Transverse colon (tissue), 4 donors: ENCODE results near the gene LRRC45. TPM values are rescaled to one million over a fixed set of nuclear protein-coding genes. Genes with fewer than 3 reads are reported as not detected.

Experiments
- DNase-seq: peaks from one replicate; pipeline ENCODE4 v3.0.0-alpha.2; 2019
- H3K27ac ChIP-seq, 4 donors: fragments of 200-600 bp; sonication (generic); 2 replicates each; pipeline ENCODE4 v1.5.1; 2016 to 2018; ENCODE audit warnings: inconsistent platforms in 4 of 4
- H3K27me3 ChIP-seq: fragments of 200-600 bp; sonication (generic); 2 replicates; pipeline ENCODE4 v1.5.1; 2017; ENCODE audit warnings: inconsistent platforms
- H3K36me3 ChIP-seq, 4 donors: fragments of 200-600 bp; sonication (generic); 2 replicates each; pipeline ENCODE4 v1.5.1; 2017 to 2019; ENCODE audit warnings: inconsistent platforms in 4 of 4
- H3K4me1 ChIP-seq, 4 donors: fragments of 200-600 bp; sonication (generic); 2 replicates each; pipeline ENCODE4 v1.5.1; 2017 to 2020; ENCODE audit warnings: inconsistent platforms in 4 of 4
- H3K4me3 ChIP-seq, 4 donors: fragments of 200-600 bp; sonication (generic); 1 replicate in 1 of 4; 2 replicates in 3 of 4; pipeline versions ENCODE4 v1.5.1 to v1.6.1; 2017 to 2019; ENCODE audit warnings: inconsistent platforms in 4 of 4
- H3K9me3 ChIP-seq, 2 donors: fragments of 200-600 bp; sonication (generic); 2 replicates each; pipeline ENCODE4 v1.5.1; 2017 to 2019; ENCODE audit warnings: inconsistent platforms in 2 of 2
- EP300 ChIP-seq: sonication (generic); formaldehyde crosslinking; IDR thresholded peaks from one replicate; pipeline ENCODE4 v1.6.1; 2017; ENCODE audit warnings: antibody characterized with exemption, low read depth
- POLR2A ChIP-seq: fragments of 450-650 bp; IDR thresholded peaks from one replicate; pipeline ENCODE4 v1.6.1; 2016; ENCODE audit warnings: antibody characterized with exemption, mild to moderate bottlenecking, moderate library complexity
- POLR2AphosphoS5 ChIP-seq, 3 donors: sonication (generic); formaldehyde crosslinking; IDR thresholded peaks; one replicate each; pipeline ENCODE4 v1.6.1; 2016; ENCODE audit warnings: antibody characterized with exemption in 3 of 3
- WGBS, 2 donors: methylation state at CpG; one replicate each; pipeline ENCODE4 v1.1.5; 2018; ENCODE audit warnings: low coverage in 1 of 2; 5-methylcytosine and 5-hydroxymethylcytosine counted together
- in situ Hi-C, 4 donors: fragments of 200-750 bp; cut with MboI; loops; one replicate each; pipeline versions ENCODE4 v1.15.0 to v1.15.1; 2017; ENCODE audit warnings: low sequenced_read_pairs in 3 of 4, low pct_ligation_motif_present in 1 of 4, low pct_unique_long_range_greater_than_20kb in 1 of 4
- intact Hi-C: fragments of 100-400 bp; cut with DNase I; formaldehyde crosslinking; loops from one replicate; pipeline ENCODE4 v1.15.1; 2023; ENCODE audit warnings: low total_unique reads
- total RNA-seq, 4 donors: library from RNA; depleted of rRNA; stranded (reverse); fragments of >200 nt; gene quantifications; one replicate each; pipeline ENCODE4 v1.1.0, GENCODE V29; 2016
- TF ChIP-seq, protein P1 (sequence below), 5 experiments: fragments of 200-600 bp in 3 of 5; fragments of 450-650 bp in 2 of 5; sonication (generic) in 3 of 5; IDR thresholded peaks; 1 replicate in 2 of 5; 2 replicates in 3 of 5; pipeline ENCODE4 v1.5.1; 2016 to 2017; ENCODE audit warnings: antibody characterized with exemption in 5 of 5, inconsistent platforms in 3 of 5, mild to moderate bottlenecking in 2 of 5, moderate library complexity in 1 of 5

LRRC45 gene
- total RNA-seq, 4 donors from 2014 or later, result 12.7 to 40.6 (median 23.5) TPM

DNA sequence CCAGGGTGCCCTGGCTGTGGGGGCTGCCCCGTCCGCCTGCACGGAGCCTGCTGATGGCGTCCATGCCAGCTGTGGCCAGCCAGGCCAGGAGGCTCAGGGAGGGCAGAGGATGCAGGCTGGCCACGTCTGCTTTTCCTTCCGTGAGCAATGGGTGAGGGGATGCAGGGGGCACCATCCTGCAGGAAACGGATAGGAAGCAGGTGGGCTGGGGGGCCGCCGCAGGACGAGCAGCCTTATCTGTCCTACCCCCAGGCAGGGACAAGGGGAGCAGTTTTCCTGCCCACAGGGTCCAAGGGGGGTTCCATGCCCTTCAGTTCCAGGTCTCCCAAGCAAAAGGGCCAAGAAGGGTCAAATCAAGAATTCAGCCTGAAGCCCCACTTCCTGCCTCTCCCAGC lies 35.7 kb downstream of the LRRC45 start:
- no peaks in the 10 kb centered on the region for H3K27me3 ChIP-seq
- no peaks in the 10 kb centered on the region for H3K9me3 ChIP-seq
- intact Hi-C loops (no loop called here), in situ Hi-C loops (no loop called here)
- no peak overlapping the region for H3K27ac ChIP-seq
- no peak for TF ChIP-seq POLR2AphosphoS5 (IDR thresholded peaks at IDR 0.05)
- TF ChIP-seq, protein P1, sequence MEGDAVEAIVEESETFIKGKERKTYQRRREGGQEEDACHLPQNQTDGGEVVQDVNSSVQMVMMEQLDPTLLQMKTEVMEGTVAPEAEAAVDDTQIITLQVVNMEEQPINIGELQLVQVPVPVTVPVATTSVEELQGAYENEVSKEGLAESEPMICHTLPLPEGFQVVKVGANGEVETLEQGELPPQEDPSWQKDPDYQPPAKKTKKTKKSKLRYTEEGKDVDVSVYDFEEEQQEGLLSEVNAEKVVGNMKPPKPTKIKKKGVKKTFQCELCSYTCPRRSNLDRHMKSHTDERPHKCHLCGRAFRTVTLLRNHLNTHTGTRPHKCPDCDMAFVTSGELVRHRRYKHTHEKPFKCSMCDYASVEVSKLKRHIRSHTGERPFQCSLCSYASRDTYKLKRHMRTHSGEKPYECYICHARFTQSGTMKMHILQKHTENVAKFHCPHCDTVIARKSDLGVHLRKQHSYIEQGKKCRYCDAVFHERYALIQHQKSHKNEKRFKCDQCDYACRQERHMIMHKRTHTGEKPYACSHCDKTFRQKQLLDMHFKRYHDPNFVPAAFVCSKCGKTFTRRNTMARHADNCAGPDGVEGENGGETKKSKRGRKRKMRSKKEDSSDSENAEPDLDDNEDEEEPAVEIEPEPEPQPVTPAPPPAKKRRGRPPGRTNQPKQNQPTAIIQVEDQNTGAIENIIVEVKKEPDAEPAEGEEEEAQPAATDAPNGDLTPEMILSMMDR (IDR thresholded peaks at IDR 0.05), result no peak
- TF ChIP-seq EP300, result no peak
- no peak for TF ChIP-seq POLR2A
- no peak overlapping the region for H3K4me3 ChIP-seq
- DNase-seq, result no peak
- 91% methylated on average over 10 of the region's 10 CpGs; no CpG with 5 or more reads in 1 of the 2 donors for WGBS, 2 donors
- peaks cover 0 to 9% (median 3%) of the 10 kb centered on the region in 4 donors for H3K36me3 ChIP-seq
- peaks cover 0 to 5% (median 2%) of the 10 kb centered on the region in 4 donors for H3K4me1 ChIP-seq

DNA sequence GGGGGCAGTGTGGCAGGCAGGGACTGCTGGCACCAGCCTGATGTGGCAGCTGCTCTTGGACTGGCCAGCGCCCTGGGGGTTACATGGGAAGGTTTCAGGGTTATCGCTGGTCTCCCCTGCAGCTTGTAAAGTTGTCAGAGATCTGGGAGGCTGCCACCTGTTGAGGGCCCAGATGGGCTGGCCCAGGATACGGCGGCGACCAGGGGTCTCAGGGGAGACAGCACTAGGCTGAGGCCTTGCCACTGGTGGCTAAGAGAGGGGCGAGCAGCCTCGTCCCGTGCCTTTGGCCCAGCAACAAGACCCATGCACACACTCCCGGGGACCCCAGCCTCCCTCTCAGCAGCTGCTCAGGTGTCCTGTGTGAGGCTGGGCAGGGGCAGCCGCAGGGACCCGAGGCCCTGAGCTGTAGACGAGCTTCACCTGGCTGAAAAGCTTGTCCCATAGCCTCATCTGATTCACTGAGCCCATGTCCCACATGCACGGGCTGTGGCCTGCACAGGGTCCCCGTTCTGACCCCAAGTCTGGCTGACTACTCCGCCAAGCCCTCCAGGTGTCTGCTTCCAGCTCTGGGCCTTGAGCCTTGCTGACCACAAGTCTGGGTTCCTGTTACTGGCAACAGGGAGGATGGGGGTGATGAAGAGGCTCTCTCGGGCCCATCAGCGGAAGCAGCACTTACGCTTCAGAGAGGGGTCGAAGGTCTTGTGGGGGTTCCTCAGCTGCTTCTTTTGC lies 36.3 kb downstream of the LRRC45 start:
- H3K27me3 ChIP-seq, result no peaks in the 10 kb centered on the region
- peaks cover 2 to 10% (median 8%) of the 10 kb centered on the region in 4 donors for H3K4me1 ChIP-seq
- TF ChIP-seq, protein P1 (IDR thresholded peaks at IDR 0.05), result no peak
- TF ChIP-seq POLR2A (no peak), EP300 (no peak), POLR2AphosphoS5 (IDR thresholded peaks at IDR 0.05) (no peak)
- DNase-seq, result no peak
- 77% methylated on average over 19 of the region's 19 CpGs; no CpG with 5 or more reads in 1 of the 2 donors for WGBS, 2 donors
- intact Hi-C loops (no loop called here), in situ Hi-C loops (no loop called here)
- no peaks in the 10 kb centered on the region for H3K9me3 ChIP-seq
- H3K27ac ChIP-seq, result no peak overlapping the region
- H3K36me3 ChIP-seq, result peaks cover 0 to 9% (median 3%) of the 10 kb centered on the region in 4 donors
- no peak overlapping the region for H3K4me3 ChIP-seq

DNA sequence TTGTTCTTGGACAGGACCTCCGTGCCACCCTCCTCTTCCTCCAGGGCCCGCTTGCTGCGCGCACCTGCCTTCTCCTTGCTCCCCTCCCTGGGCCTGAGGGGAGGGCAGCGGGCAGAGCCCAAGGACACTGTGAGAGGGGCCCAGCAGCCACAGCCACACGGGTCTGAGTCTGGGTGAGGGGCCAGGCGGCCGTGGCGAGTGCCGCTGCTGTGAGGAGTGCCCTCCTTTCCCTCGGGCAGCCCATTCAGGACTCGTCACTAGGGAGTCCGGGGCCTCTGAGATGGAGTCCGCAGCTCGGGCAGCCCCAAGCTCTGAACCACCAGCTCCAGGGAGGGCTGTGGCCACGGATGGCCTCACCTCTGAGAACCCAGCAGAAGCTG lies 36.9 kb downstream of the LRRC45 start:
- Histone ChIP-seq H3K4me1 (peaks cover 6 to 16% (median 13%) of the 10 kb centered on the region in 4 donors), H3K36me3 (peaks cover 0 to 7% (median 3%) of the 10 kb centered on the region in 4 donors), H3K27ac (no peak overlapping the region), H3K27me3 (no peaks in the 10 kb centered on the region), H3K9me3 (no peaks in the 10 kb centered on the region), H3K4me3 (no peak overlapping the region)
- no peak for DNase-seq
- in situ Hi-C loops, result no loop called here
- no peak for TF ChIP-seq POLR2A
- TF ChIP-seq EP300, result no peak
- TF ChIP-seq, protein P1 (IDR thresholded peaks at IDR 0.05), result no peak
- no peak for TF ChIP-seq POLR2AphosphoS5 (IDR thresholded peaks at IDR 0.05)
- intact Hi-C loops, result no loop called here
- WGBS, 2 donors, result 94% methylated on average over 9 of the region's 16 CpGs; no CpG with 5 or more reads in 1 of the 2 donors

DNA sequence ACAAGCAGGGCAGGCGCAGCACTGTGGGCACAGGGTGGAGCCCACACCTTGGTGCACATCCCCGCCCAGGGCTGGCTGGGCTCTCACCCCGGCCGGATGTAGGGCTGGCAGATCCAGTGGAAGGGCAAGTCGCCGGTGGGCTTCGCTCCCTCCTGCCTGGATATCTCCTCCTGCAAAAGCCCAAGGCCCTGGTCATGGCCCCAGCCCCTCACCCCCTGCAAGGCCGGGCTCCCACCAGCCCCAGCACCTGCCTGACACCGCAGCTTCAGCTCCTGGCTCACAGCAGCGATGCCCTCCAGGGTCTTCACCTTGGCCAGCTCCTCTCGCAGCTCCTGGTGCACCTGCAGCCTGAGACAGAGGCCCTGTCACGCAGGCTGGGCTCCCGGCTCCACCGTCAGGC lies 37.5 kb downstream of the LRRC45 start:
- no peak for DNase-seq
- in situ Hi-C loops, result no loop called here
- intact Hi-C loops, result no loop called here

More for the DNA sequence above, 37.5 kb downstream of the LRRC45 start:
- WGBS, 2 donors, result 82 to 87% methylated on average over 3 to 13 of the region's 14 CpGs
- TF ChIP-seq, protein P1 (IDR thresholded peaks at IDR 0.05), result no peak
- no peak for TF ChIP-seq EP300
- Histone ChIP-seq H3K27me3 (no peaks in the 10 kb centered on the region), H3K36me3 (peaks cover 0 to 7% (median 2%) of the 10 kb centered on the region in 4 donors), H3K9me3 (no peaks in the 10 kb centered on the region), H3K4me3 (no peak overlapping the region), H3K27ac (no peak overlapping the region), H3K4me1 (peaks cover 6 to 18% (median 15%) of the 10 kb centered on the region in 4 donors)
